GM21390 (cell line): ENCODE data around the gene PITPNM3.

Source experiments
- ATAC-seq: cut with Tn5 transposase; IDR thresholded peaks from one replicate; pipeline ENCODE4 v1.9.1; 2021; ENCODE audit not compliant: unreplicated experiment

PITPNM3 gene

DNA sequence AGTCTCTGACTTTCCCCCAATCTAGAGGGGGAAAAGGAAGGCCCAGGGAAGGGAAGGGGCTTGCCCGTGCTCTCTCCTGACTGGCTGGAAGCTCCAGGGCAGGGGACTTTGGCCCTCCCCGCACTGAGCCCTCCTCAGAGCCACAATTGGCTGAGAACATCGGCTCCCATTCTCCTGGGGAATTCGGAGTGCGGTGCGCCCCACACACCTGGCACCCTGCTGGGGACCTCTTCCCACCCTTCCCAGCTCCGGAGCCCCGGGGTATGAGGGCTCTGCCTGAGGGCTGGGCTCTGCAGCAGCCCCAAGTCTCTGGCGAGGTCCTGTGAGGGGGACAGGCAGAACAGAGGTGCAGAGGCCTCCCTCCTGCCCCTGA is 76.1 kb downstream of the PITPNM3 start:
- ATAC-seq: no peak

GRCh38 chr17:6479622-6480302 is 76.6 kb downstream of the PITPNM3 start:
- ATAC-seq: no peak

- no peak for ATAC-seq
Measured at GRCh38 chr17:6478486-6478885, 77.9 kb downstream of the PITPNM3 start.

GRCh38 chr17:6477831-6478383 is 78.4 kb downstream of the PITPNM3 start:
- ATAC-seq: no peak

DNA sequence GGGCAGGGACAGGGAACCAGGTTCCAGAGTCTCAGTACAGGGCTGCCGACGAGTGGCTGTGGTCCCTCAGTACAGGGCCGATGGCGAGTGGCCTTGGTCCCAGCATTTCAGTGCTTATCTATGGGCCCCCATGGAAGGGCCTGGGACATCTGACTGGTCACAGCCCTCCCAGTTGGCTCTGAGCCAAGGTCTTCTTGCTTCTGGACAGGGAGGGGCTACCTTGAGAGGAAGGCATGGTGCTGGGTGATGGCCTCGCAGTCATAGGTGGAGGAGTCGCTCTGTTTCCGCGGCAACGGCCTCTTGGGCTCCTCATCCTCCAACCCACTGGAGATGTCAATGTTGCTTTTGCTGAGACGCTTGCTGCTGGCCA is 79.6 kb downstream of the PITPNM3 start:
- no peak for ATAC-seq

DNA sequence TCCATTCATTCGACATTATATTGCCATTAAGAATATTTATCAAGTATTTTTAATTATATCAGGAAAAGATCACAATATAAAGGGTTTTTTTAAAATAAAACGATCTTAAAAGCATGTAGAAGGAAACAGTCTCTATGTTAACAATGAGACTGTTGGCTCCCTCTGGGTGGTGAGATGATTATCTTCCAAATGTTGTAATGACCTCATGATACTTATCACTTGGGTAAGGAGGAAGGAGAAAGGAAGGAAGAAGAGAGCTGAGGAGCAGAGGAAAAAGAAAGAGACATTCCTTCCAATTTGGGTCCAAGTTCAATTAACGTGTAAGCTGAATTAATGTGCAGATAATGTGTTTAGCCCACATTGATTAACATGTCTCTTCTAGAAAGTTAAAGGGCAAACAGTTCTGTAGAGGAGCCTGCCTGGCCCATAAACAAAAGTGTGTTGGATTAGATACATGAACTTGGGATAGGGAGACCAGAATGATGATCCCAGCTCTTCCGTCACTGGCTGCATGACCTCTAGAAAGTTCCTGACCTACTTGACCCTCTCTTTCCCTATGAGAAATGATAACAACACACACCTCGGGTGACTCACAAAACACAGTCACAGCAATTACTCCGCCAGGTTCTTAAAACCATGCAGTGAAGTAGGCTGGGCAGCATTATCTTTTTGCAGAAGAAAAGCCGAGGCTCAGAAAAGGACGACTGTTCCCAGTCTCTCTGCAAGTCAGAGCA is 80.1 kb downstream of the PITPNM3 start:
- no peak for ATAC-seq

GRCh38 chr17:6475411-6475810 is 80.9 kb downstream of the PITPNM3 start:
- ATAC-seq: no peak

GRCh38 chr17:6474906-6475305 is 81.4 kb downstream of the PITPNM3 start:
- no peak for ATAC-seq

DNA sequence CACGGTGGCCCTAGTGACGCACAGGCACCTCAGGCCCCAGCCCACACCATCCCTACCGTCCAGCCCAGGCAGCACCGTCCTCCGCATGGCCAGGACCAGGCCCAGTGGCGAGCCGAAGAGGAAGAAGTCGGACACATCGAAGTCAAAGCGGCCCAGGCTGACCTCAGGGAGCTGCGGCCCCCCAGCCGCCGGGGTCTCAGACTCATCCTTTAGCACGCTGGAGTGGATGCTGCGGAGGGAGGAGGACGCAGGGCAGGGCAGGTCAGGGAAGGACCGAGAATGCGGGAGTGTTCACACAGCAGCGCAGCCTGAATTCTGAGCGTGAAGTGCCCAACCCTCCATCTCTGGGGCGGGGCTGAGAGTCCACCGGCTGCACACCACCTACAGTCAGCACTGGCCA is 82.0 kb downstream of the PITPNM3 start:
- no peak for ATAC-seq

DNA sequence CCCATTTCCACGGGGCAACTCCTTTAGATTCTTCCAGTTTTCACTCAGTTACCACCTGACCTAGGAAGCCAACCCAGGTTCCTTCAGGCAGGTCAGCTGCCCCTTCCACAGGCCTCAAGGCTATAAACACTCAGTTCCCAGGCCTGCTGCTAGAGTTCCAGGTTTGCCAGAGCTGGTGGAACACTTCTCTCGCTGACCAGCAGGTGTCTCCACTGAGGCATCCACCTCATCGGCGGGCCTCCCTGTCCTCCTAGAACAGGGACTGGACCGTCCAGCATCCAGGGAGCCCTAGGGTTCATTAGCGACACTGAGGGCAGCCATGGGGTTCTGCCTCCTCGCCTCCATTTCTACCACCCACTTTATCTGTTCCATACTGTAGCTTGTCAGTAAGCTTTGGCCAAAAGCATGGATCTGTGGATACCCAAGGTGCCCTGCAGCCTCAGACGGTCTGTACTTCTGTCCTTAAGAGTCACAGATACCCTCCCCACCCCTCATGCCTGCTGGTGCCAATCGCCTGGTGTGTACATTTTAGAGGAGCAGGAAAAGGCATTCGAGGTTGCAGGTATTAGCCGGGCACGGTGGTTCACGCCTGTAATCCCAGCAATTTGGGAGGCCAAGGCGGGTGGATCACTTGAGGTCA is 83.1 kb downstream of the PITPNM3 start:
- no peak for ATAC-seq

- ATAC-seq: no peak
Measured at GRCh38 chr17:6472517-6472916, 83.8 kb downstream of the PITPNM3 start.

GRCh38 chr17:6471531-6472465 is 84.6 kb downstream of the PITPNM3 start:
- ATAC-seq: no peak

DNA sequence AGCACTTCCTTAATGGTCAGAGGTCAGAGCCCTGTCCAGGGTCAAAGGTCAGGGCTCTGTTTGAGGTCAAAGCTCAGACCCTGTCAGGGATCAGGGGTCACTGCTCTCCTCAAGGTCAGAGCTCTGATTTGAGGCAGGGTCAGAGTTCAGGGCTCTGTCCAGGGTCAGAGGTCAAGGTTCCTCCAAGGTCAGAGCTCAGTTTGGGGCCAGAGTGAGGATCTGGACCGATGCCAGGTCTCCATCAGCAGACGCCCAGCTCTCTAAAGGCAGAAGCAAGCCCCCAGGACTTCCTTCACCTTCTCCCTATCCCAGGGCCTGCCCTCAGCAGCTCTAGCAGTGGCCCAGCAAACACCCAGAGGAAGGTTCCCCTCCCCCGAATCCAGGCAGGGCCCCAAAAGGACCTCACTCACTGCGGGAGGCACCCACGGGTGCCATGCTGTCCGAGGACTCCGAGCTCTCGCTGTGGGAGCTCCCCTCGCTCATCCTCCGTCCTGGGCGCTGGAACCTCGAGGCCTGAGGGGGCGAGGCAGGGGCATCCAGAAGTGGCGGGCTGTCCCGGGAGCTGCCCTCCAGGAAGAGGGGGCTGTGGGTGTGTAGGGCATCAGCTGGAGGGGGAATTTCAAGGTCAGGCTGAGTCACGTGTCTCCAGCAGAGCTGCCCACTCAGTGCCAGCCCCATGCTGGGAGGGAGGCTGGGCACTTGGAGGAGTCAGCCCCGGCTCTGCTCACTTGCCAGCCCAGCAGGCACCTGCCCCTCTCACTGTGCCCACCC is 85.4 kb downstream of the PITPNM3 start:
- ATAC-seq: no peak

DNA sequence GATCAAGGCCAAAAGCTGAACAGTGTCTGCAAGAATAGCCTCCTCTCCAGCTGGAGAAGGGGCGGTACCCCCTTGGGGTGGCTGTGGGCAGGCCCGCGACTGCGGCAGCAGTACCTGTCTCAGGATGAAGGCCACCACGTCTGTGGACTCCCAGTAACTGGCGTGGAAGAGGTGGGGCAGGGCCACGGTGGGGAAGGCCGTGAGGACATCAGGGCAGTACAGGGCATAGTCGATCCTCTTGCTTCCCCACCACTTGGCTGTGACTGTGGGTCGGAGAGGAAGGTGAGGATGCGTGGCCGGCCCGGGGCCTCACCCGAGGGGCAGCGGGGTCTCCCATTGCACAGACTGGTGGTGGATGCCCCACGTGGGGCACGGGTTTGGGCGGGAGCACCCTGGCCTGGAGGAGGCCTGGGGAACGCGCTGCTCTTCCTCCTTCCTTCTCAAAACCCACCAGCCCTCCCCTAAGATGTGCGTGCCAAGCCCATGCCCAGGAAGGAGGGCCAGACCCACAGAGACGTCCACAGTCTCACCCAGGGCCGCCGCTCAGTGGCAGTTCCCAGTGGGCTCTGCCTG is 86.1 kb downstream of the PITPNM3 start:
- no peak for ATAC-seq

GRCh38 chr17:6468051-6468790 is 88.1 kb downstream of the PITPNM3 start:
- no peak for ATAC-seq

GRCh38 chr17:6467567-6467966 is 88.8 kb downstream of the PITPNM3 start:
- no peak for ATAC-seq

- ATAC-seq: no peak
Measured at GRCh38 chr17:6465206-6466003, 91.0 kb downstream of the PITPNM3 start.

DNA sequence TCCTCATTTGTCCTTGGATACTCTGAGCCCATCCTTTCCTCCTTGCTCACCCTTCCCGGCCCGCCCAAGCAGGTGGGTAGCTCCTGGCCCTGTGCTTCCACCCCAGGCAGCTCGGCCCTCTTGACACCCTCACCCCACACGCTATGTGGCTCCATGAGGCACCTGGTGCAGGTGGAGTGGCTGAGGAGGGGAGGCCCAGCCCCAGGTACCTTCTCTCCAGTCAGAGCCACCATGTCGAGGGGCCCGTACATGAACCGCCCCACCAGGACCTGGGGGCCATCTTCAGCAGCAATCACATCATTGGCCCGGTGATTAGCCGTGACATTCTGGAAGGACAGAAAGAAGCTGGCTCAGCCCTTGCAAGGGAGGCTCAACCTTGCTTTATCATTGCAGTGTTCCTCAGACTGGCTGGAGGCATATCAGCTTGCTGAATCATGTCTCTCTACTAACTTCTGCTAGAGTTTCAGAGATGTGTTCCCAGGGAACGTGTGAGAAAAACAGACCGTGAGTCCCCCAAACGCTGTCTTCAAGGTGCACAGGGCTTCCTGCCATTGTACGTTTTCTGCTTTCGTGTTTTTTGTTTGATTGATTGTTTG is 91.8 kb downstream of the PITPNM3 start:
- no peak for ATAC-seq
